Renal cortex interstitium (tissue), 15 donors: ENCODE measurements around the gene PRAMEF7. TPM values are rescaled to one million over a fixed set of nuclear protein-coding genes. Genes with fewer than 3 reads are reported as not detected.
"Not testable (repeated sequence)": the region's sequence is repeated elsewhere in the genome, so short reads cannot be mapped to it uniquely, and the experiment has no call there.

Experiments used
- DNase-seq, 11 donors: peaks; one replicate each; pipeline ENCODE4 v3.0.0-alpha.2; 2013; ENCODE audit warnings: low read depth in 9 of 11, low spot score in 4 of 11; ENCODE audit errors: extremely low read depth in 1 of 11
- long read RNA-seq, 16 experiments: transcript quantifications; one replicate each; lab custom pipeline, GENCODE V29; 2026
- polyA plus RNA-seq, 3 donors: library from polyadenylated mRNA; unstranded; fragments of 120-200 nt; gene quantifications; one replicate each; pipeline ENCODE4 v1.2.1, GENCODE V29; 2013; ENCODE audit not compliant: insufficient read length in 3 of 3

PRAMEF7 gene
- polyA plus RNA-seq: not detected
- long read RNA-seq, donor 1: 0 reads
- long read RNA-seq, donor 2: 0 reads
- long read RNA-seq, donor 3: 0 reads
- long read RNA-seq, donor 4: 0 reads
- long read RNA-seq, donor 5: 0 reads
- long read RNA-seq, donor 6: 0 reads
- long read RNA-seq, donor 7: 0 reads
- long read RNA-seq, donor 8: 0 reads
- long read RNA-seq, donor 9: 0 reads
- long read RNA-seq, donor 10: 0 reads
- long read RNA-seq, donor 11: 0 reads
- long read RNA-seq, donor 12: 0 reads
- long read RNA-seq, donor 13: 0 reads
- long read RNA-seq, donor 14: 0 reads
- long read RNA-seq, donor 15: 0 reads
- long read RNA-seq, donor 16: 0 reads

GRCh38 chr1:12916310-12916709 lies at the start of gene PRAMEF7:
TSS of gene PRAMEF7 (plus strand) at chr1:12916610. CDS start at chr1:12917693, 1,083 bp downstream.
- not testable (repeated sequence) for DNase-seq

GRCh38 chr1:12878453-12878852 lies 38.0 kb upstream of the PRAMEF7 start:
- not testable (repeated sequence) for DNase-seq

DNA sequence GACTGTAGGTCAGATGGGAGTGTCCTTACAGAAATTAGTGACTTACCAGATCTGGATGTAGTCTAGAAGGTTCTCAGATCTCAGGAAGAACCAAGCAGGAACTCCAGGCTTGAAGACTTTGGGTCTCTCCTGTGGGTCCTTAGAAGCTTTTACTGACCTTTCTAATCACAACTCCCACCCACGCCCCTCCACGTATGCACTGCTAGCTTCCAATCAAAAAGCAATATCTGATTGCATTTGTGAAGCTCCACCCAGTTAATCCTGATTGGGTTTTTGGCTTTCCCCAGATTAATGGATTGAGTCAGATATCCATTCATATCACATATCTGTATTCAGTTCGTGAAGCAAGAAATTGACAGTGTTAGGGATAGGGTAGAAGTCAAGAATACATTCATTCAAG lies 30.3 kb upstream of the PRAMEF7 start, which contains the start of gene PRAMEF4:
Gene PRAMEF4 (minus strand): TSS at position 101 of the 400 bp plus-strand sequence. CDS start 2,807 bp downstream, outside the sequence.
- not testable (repeated sequence) for DNase-seq

GRCh38 chr1:12898170-12898569 lies 18.2 kb upstream of the PRAMEF7 start, which contains the start of gene PRAMEF10:
TSS of gene PRAMEF10 (minus strand) at chr1:12898270. CDS start at chr1:12895847, 2,423 bp downstream.
- not testable (repeated sequence) for DNase-seq

DNA sequence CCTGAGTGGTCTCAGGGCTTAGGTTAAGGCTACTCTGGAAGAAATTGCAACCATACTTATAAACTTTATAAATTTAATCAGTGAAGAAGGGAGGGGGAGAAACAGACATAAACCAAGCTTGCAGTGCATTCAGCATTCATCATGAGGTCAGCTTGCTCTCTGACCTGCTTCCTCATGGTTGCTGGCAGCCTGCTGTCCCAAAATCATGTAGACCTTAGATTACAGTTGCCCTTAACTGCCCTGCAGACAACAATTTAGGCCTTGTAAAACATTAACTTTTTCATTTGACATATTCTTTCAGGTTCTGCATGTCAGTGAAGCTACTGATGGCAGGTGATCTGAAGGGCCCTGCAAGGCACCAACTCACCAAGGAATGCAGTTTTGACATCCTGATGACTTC lies 17.2 kb upstream of the PRAMEF7 start:
- not testable (repeated sequence) for DNase-seq

- DNase-seq: not testable (repeated sequence)
Measured at GRCh38 chr1:12903793-12904572, 12.4 kb upstream of the PRAMEF7 start.

DNA sequence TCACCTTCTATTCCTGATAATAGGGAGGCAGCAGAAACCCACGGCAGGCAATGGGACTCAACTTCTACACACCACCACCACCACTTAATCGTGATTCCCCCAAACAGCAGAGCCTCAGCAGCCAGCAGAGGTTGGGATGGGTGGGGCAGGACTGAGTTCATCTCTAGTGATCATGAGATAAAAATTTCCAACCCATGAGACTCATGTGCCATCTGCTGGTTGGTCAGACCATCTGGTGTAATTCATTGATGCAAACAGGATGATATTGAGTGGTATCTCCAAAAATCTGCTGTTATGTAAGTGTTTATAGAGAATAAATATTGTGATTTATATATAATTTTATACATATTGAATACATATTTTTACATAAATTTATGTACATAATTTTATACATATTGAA lies 5.3 kb downstream of the PRAMEF7 start:
- DNase-seq: not testable (repeated sequence)

- DNase-seq: not testable (repeated sequence)
Measured at GRCh38 chr1:12924368-12924767, 8.0 kb downstream of the PRAMEF7 start.

DNA sequence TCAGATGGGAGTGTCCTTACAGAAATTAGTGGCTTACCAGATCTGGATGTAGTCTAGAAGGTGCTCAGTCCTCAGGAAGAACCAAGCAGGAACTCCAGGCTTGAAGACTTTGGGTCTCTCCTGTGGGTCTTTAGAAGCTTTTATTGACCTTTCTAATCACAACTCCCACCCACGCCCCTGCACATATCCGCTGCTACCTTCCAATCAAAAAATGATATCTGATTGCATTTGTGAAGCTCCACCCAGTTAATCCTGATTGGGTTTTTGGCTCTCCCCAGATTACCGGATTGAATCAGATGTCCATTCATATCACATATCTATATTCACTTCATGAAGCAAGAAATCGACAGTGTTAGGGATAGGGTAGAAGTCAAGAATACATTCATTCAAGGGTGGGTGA lies 31.1 kb downstream of the PRAMEF7 start, which contains the start of gene PRAMEF6:
Gene PRAMEF6 (minus strand): TSS at position 101 of the 400 bp plus-strand sequence. CDS start 5,062 bp downstream, outside the sequence.
- DNase-seq: not testable (repeated sequence)

Other genes starting within 250 kb of the PRAMEF7 start
- gene AADACL3, start 200.5 kb upstream of the PRAMEF7 start, polyA plus RNA-seq: not detected
- gene CFAP107, start 170.4 kb upstream of the PRAMEF7 start, polyA plus RNA-seq: 1 to 10 TPM in 1 of 3 donors, under 1 TPM in 2; 0.64 to 1.1 (median 0.99) TPM
- gene PRAMEF12, start 142.9 kb upstream of the PRAMEF7 start, polyA plus RNA-seq: not detected
- not detected for gene PRAMEF1, start 125.2 kb upstream of the PRAMEF7 start, polyA plus RNA-seq
- gene PRAMEF11, start 85.2 kb upstream of the PRAMEF7 start, polyA plus RNA-seq: not detected
- gene HNRNPCL1, start 67.9 kb upstream of the PRAMEF7 start, polyA plus RNA-seq: under 1 TPM; 0.33 to 0.39 (median 0.34) TPM
- gene PRAMEF2, start 59.5 kb upstream of the PRAMEF7 start, polyA plus RNA-seq: not detected
- not detected for gene PRAMEF4, start 30.4 kb upstream of the PRAMEF7 start, polyA plus RNA-seq
- not detected for gene PRAMEF10, start 18.3 kb upstream of the PRAMEF7 start, polyA plus RNA-seq
- gene PRAMEF6, start 31.0 kb downstream of the PRAMEF7 start, polyA plus RNA-seq: not detected
- gene PRAMEF27, start 140.0 kb downstream of the PRAMEF7 start, polyA plus RNA-seq: not detected
- not detected for gene HNRNPCL3, start 144.2 kb downstream of the PRAMEF7 start, polyA plus RNA-seq
- gene PRAMEF25, start 154.2 kb downstream of the PRAMEF7 start, polyA plus RNA-seq: not detected
- under 1 TPM in 1 of 3 donors, not detected in 2; 0.17 TPM for gene HNRNPCL2, start 200.2 kb downstream of the PRAMEF7 start, polyA plus RNA-seq
- not detected for gene PRAMEF26, start 239.4 kb downstream of the PRAMEF7 start, polyA plus RNA-seq
- under 1 TPM; 0.19 to 0.53 (median 0.35) TPM for gene HNRNPCL4, start 249.0 kb downstream of the PRAMEF7 start, polyA plus RNA-seq